DMS53 (cell line): Measurements from ENCODE around the gene CATSPER3.

ENCODE experiments used
- DNase-seq: peaks from one replicate; lab custom pipeline; 2025; lab: John Stamatoyannopoulos, UW

CATSPER3 gene

GRCh38 chr5:135041726-135042125 lies 74.0 kb downstream of the CATSPER3 start:
- DNase-seq: no peak

GRCh38 chr5:135042595-135042994 lies 74.9 kb downstream of the CATSPER3 start:
- no peak for DNase-seq

- DNase-seq: peak; percentile 34
These were observed 77.8 kb downstream of the CATSPER3 start for GRCh38 chr5:135045488-135045887.

- no peak for DNase-seq
These were observed 79.1 kb downstream of the CATSPER3 start for GRCh38 chr5:135046661-135047346.

- DNase-seq: no peak
These were observed 79.6 kb downstream of the CATSPER3 start for GRCh38 chr5:135047347-135047695.

GRCh38 chr5:135048286-135048685 lies 80.6 kb downstream of the CATSPER3 start:
- DNase-seq: no peak

GRCh38 chr5:135048930-135049329 lies 81.2 kb downstream of the CATSPER3 start:
- DNase-seq: no peak

- no peak for DNase-seq
These were observed 82.6 kb downstream of the CATSPER3 start for GRCh38 chr5:135050244-135050767.

- no peak for DNase-seq
These were observed 83.7 kb downstream of the CATSPER3 start for GRCh38 chr5:135051399-135051798.

- no peak for DNase-seq
These were observed 84.2 kb downstream of the CATSPER3 start for GRCh38 chr5:135051872-135052271.

GRCh38 chr5:135052511-135053145 lies 84.9 kb downstream of the CATSPER3 start:
- no peak for DNase-seq

GRCh38 chr5:135053278-135053677 lies 85.6 kb downstream of the CATSPER3 start:
- peak; percentile 91 for DNase-seq

GRCh38 chr5:135053989-135054388 lies 86.3 kb downstream of the CATSPER3 start:
- peak; percentile 93 for DNase-seq

GRCh38 chr5:135054546-135054945 lies 86.8 kb downstream of the CATSPER3 start:
- peak; percentile 52 for DNase-seq

- DNase-seq: no peak
These were observed 87.7 kb downstream of the CATSPER3 start for GRCh38 chr5:135055396-135055795.

GRCh38 chr5:135056316-135057030 lies 88.8 kb downstream of the CATSPER3 start:
- DNase-seq: no peak

GRCh38 chr5:135057233-135057632 lies 89.5 kb downstream of the CATSPER3 start:
- DNase-seq: no peak

- DNase-seq: no peak
These were observed 90.6 kb downstream of the CATSPER3 start for GRCh38 chr5:135058331-135058732.

GRCh38 chr5:135059000-135059923 lies 91.6 kb downstream of the CATSPER3 start:
- no peak for DNase-seq

GRCh38 chr5:135060021-135060420 lies 92.3 kb downstream of the CATSPER3 start:
- no peak for DNase-seq

GRCh38 chr5:135061001-135061400 lies 93.3 kb downstream of the CATSPER3 start:
- no peak for DNase-seq
